ENCODE results near the gene HUS1. TPM values are rescaled to one million over a fixed set of nuclear protein-coding genes. Genes with fewer than 3 reads are reported as not detected.
"Not testable (repeated sequence)": the region's sequence is repeated elsewhere in the genome, so short reads cannot be mapped to it uniquely, and the experiment has no call there.

Gene HUS1
- total RNA-seq, 2 donors from 2014 or later = 22.8 to 23.1 TPM

- intact Hi-C loops (cut with DNase I) = no loop called here
- DNase-seq (ENCODE audit: low spot score) = no peak
Measured at GRCh38 chr7:47936323-47936722, 43.1 kb downstream of the HUS1 start.

- no peak for DNase-seq (ENCODE audit: low spot score)
- intact Hi-C loops (cut with DNase I) = no loop called here
Measured at GRCh38 chr7:47935336-47935735, 44.1 kb downstream of the HUS1 start.

DNA sequence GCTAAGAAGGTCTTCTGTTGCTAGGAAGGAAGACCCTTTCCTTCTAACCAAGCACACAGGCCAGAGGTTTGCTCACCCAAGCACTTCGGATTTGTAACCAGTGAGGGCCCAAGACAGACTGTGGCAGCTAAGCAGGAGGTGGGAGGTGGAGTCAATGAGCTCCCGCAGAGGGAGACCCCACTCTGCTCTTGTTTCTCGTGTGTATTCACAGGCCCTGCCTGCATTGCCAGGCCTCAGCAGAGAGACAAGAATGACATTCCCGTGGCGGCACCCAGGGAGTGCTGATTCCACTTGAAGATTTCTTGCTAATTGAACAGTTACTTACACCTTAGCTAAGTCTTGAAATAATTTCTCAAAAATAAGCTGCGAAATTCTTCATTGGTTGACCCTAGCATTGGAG is 44.6 kb downstream of the HUS1 start:
- no peak for DNase-seq (ENCODE audit: low spot score)
- intact Hi-C loops (cut with DNase I) = no loop called here

- no peak for DNase-seq (ENCODE audit: low spot score)
- intact Hi-C loops (cut with DNase I) = no loop called here
Measured at GRCh38 chr7:47933215-47933614, 46.2 kb downstream of the HUS1 start.

- DNase-seq (ENCODE audit: low spot score) = no peak
- intact Hi-C loops (cut with DNase I) = no loop called here
Measured at GRCh38 chr7:47932466-47933037, 46.9 kb downstream of the HUS1 start.

- intact Hi-C loops (cut with DNase I) = no loop called here
- no peak for DNase-seq (ENCODE audit: low spot score)
Measured at GRCh38 chr7:47932016-47932415, 47.4 kb downstream of the HUS1 start.

- intact Hi-C loops (cut with DNase I) = no loop called here
- no peak for DNase-seq (ENCODE audit: low spot score)
Measured at GRCh38 chr7:47931005-47932004, 48.1 kb downstream of the HUS1 start.

DNA sequence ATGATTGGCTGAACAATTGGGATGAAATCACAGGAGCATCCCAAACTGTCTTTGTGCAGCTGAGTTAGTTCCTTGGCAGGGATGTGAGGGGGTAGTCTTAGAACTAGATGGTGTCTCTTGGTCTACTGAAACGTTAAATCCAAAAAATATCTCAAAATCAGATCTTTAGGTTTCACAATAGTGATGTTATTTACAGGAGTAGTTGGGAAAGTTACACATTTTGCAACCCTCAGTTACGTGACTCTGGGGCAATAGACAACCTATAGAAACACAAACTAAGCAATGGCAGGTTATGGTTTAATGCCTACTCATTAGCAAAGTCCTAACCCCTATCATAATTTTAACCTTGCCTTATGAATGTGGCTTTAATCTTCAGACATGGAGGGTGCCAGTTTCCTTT is 55.1 kb downstream of the HUS1 start:
- intact Hi-C loops (cut with DNase I) = no loop called here
- no peak for DNase-seq (ENCODE audit: low spot score)

- DNase-seq (ENCODE audit: low spot score); intact Hi-C loops (cut with DNase I): not testable (repeated sequence)
Measured at GRCh38 chr7:47923081-47923875, 56.1 kb downstream of the HUS1 start.

DNA sequence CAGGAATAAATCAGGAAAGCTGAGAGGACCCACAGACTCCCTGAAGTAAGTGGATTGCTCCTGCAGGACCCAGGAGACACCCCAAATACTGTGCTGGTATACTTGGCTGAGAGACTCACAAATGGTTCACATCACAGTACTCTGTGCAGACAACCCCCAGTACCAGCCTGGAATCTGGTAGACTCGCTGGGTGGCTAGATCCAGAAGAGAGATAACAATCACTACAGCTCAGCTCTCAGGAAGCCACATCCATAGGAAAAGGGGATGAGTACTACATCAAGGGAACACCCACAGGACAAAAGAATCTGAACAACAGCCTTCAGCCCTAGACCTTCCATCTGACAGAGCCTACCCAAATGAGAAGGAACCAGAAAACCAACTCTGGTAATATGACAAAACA is 62.9 kb downstream of the HUS1 start:
- DNase-seq (ENCODE audit: low spot score) = not testable (repeated sequence)

GRCh38 chr7:47915616-47915976 is 63.8 kb downstream of the HUS1 start:
- intact Hi-C loops (cut with DNase I) = no loop called here
- DNase-seq (ENCODE audit: low spot score) = no peak

More for the DNA sequence above, 62.9 kb downstream of the HUS1 start:
- intact Hi-C loops (cut with DNase I) = not testable (repeated sequence)

DNA sequence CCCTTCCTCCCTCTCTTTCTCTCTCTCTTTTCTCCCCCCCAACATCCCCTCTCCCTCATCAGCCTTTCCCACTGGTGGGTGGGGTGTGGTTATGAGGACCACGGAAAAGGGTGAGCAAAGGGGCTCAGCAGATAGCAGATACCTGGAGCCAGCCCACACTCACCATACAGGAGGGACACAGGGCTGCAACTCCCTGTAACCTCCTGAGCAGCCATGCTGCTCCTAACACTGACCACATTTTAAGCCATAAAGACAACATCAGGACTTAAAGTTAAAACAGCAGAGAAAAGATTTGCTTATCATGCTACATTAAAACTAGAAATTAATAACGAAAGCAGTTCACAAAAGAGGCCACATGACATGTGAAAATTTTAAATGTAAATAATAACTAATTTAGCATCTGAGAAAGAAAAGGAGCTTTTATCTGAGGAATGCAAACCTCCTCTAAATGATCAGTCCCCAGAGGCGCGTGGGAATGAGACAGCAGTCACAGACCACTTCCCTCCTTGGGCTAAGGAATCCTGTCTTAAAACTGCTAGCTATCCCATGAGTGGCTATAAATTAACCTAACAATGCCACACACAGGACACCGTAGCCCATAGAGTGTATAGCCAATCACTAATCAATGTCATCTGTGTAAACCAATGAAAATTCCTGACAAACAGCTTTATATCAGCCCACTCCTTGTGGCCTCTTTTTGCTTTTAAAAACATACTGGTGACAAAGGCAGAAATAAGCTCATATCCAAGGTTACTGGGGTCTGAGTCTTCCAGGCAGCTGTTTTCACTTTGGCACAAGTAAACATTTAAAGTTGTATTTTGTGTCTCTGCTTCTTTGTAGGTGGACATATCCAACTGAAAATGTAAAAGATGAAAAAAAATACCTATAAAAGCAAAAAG is 64.4 kb downstream of the HUS1 start:
- DNase-seq (ENCODE audit: low spot score) = no peak
- intact Hi-C loops (cut with DNase I) = no loop called here

Other genes starting within 250 kb of the HUS1 start
- under 1 TPM; 0.88 to 0.90 TPM for gene PKD1L1, start 31.1 kb downstream of the HUS1 start, total RNA-seq
- gene SUN3, start 49.5 kb upstream of the HUS1 start, total RNA-seq = not detected
- gene C7orf57, start 55.9 kb upstream of the HUS1 start, total RNA-seq = not detected
- 10 to 100 TPM; 25.5 to 25.9 TPM for gene UPP1, start 109.7 kb upstream of the HUS1 start, total RNA-seq
- gene ABCA13, start 191.8 kb upstream of the HUS1 start, total RNA-seq = under 1 TPM; 0.10 to 0.19 TPM